Spleen (tissue), 11 donors: ENCODE data around the gene CCRL2. TPM values are rescaled to one million over a fixed set of nuclear protein-coding genes. Genes with fewer than 3 reads are reported as not detected.
A peak's percentile ranks its signal among the peaks of the same experiment; 100 is the strongest.

Source experiments
- DNase-seq: peaks from one replicate; pipeline ENCODE4 v3.0.0-alpha.2; 2020
- H3K27ac ChIP-seq, 8 donors: fragments of 200-600 bp; sonication (generic) in 7 of 8; 1 replicate in 4 of 8; 2 replicates in 4 of 8; pipeline versions ENCODE4 v1.5.0 to v1.8.0; 2016 to 2021; ENCODE audit warnings: inconsistent platforms in 4 of 8, mild to moderate bottlenecking in 4 of 8, moderate library complexity in 1 of 8
- H3K27me3 ChIP-seq, 7 donors: fragments of 200-600 bp; sonication (generic) in 6 of 7; replicated peaks in 1 of 7; 1 replicate in 4 of 7; 2 replicates in 3 of 7; pipeline versions ENCODE4 v1.5.0 to v1.8.0; 2016 to 2021; ENCODE audit warnings: inconsistent platforms in 3 of 7, mild to moderate bottlenecking in 1 of 7
- H3K36me3 ChIP-seq, 6 donors: fragments of 200-600 bp; sonication (generic) in 5 of 6; 1 replicate in 4 of 6; 2 replicates in 2 of 6; pipeline versions ENCODE4 v1.5.0 to v1.8.0; 2016 to 2021; ENCODE audit warnings: inconsistent platforms in 2 of 6
- H3K4me1 ChIP-seq, 6 donors: fragments of 200-600 bp; sonication (generic) in 5 of 6; 1 replicate in 3 of 6; 2 replicates in 3 of 6; pipeline versions ENCODE4 v1.5.0 to v1.8.0; 2016 to 2021; ENCODE audit warnings: inconsistent platforms in 3 of 6
- H3K4me3 ChIP-seq, 8 donors: fragments of 200-600 bp; sonication (generic) in 7 of 8; 1 replicate in 4 of 8; 2 replicates in 4 of 8; pipeline versions ENCODE4 v1.5.0 to v1.8.0; 2016 to 2021; ENCODE audit warnings: inconsistent platforms in 4 of 8, mild to moderate bottlenecking in 4 of 8, moderate library complexity in 2 of 8
- H3K9me3 ChIP-seq, 8 donors: fragments of 200-600 bp; sonication (generic) in 7 of 8; 1 replicate in 4 of 8; 2 replicates in 4 of 8; pipeline versions ENCODE4 v1.5.0 to v1.8.0; 2016 to 2021; ENCODE audit warnings: inconsistent platforms in 4 of 8
- CTCF ChIP-seq, 11 experiments: fragments of 200-600 bp in 7 of 11; fragments of 450-650 bp in 4 of 11; sonication (generic) in 4 of 11; IDR thresholded peaks in 8 of 11; conservative IDR thresholded peaks in 3 of 11; 1 replicate in 7 of 11; 2 replicates in 4 of 11; pipeline versions ENCODE4 v1.4.0 to v1.8.0; 2016 to 2021; ENCODE audit warnings: antibody characterized with exemption in 11 of 11, inconsistent platforms in 4 of 11, mild to moderate bottlenecking in 1 of 11
- POLR2A ChIP-seq, 3 donors: fragments of 450-650 bp; IDR thresholded peaks; one replicate each; pipeline ENCODE4 v1.5.1; 2017; ENCODE audit warnings: antibody characterized with exemption in 3 of 3, mild to moderate bottlenecking in 1 of 3
- POLR2AphosphoS5 ChIP-seq, 3 donors: sonication (generic); formaldehyde crosslinking; IDR thresholded peaks; one replicate each; pipeline ENCODE4 v1.5.1; 2017; ENCODE audit warnings: antibody characterized with exemption in 3 of 3
- WGBS, 5 donors: extraction: QIAGEN DNeasy Blood & Tissue Kit in 3 of 5; methylation state at CpG; one replicate each; pipeline versions ENCODE4 v1.1.5 to v1.1.7; 2013 to 2018; 5-methylcytosine and 5-hydroxymethylcytosine counted together
- intact Hi-C: fragments of 100-400 bp; cut with DNase I; formaldehyde crosslinking; loops from one replicate; pipeline ENCODE4 v1.15.0; 2023; ENCODE audit warnings: low total_unique reads
- polyA plus RNA-seq, 3 donors: library from polyadenylated mRNA; stranded (reverse); fragments of 200-250 nt; gene quantifications; one replicate each; pipeline ENCODE4 v1.2.1, GENCODE V29; 2013
- total RNA-seq, 7 donors: library from RNA; depleted of rRNA in 3 of 7; stranded (reverse); fragments of >200 nt in 3 of 7; fragmentation: NEBNext Ultra II Directional in 4 of 7; extraction: Animal tissue kit (Norgen Biotek cat#: 25700) in 4 of 7; gene quantifications; one replicate each; pipeline versions ENCODE4 v1.1.0 to v1.2.1, GENCODE V29; 2016 to 2021
- donor health status: healthy with polysubstance abuse.
- donor health status: DM: no; HTN: no; CAD: no; lungs with moderate emphysema.
- donor health status: DM: no; HTN: no; CAD: no.
- donor health status: Bipolar disorder and iron deficiency.
- donor health status: healthy.
- donor health status: DM: no; HTN: no; CAD: no.
- donor health status: DM: yes; HTN: yes; CAD: no.

The CCRL2 gene
- total and polyA plus RNA-seq, 10 donors: 4.8 to 21.7 (median 13.3) TPM

GRCh38 chr3:46449755-46450552 is 42.9 kb downstream of the CCRL2 start:
- Histone ChIP-seq H3K4me1 (peaks cover 0 to 14% (median 3%) of the 10 kb centered on the region in 6 donors), H3K9me3 (no peaks in the 10 kb centered on the region), H3K27me3 (peaks cover 0 to 5% (median 0%) of the 10 kb centered on the region in 7 donors), H3K27ac (no peak overlapping the region), H3K36me3 (peaks cover 0 to 99% (median 7%) of the 10 kb centered on the region in 6 donors), H3K4me3 (no peak overlapping the region)
- 68 to 77% (median 73%) methylated on average over 14 of the region's 14 CpGs for WGBS, 5 donors
- TF ChIP-seq CTCF (IDR thresholded peaks at IDR 0.05 in 8 of 11, conservative IDR thresholded peaks at IDR 0.05 in 3 of 11): peak in 8 of 11 experiments; percentile 14 to 65 (median 52)
- TF ChIP-seq POLR2A (IDR thresholded peaks at IDR 0.05): no peak
- no peak for DNase-seq
- intact Hi-C loops: no loop called here

- TF ChIP-seq CTCF (IDR thresholded peaks at IDR 0.05 in 8 of 11, conservative IDR thresholded peaks at IDR 0.05 in 3 of 11) (no peak), POLR2A (IDR thresholded peaks at IDR 0.05) (no peak), POLR2AphosphoS5 (IDR thresholded peaks at IDR 0.05) (no peak)
- H3K4me1 ChIP-seq: peaks cover 0 to 4% (median 1%) of the 10 kb centered on the region in 6 donors
- H3K27ac ChIP-seq: no peak overlapping the region
- H3K9me3 ChIP-seq: no peaks in the 10 kb centered on the region
- intact Hi-C loops: no loop called here
- H3K27me3 ChIP-seq: peaks cover 0 to 5% (median 0%) of the 10 kb centered on the region in 7 donors
- H3K4me3 ChIP-seq: no peak overlapping the region
- DNase-seq: no peak
- peaks cover 0 to 99% (median 4%) of the 10 kb centered on the region in 6 donors for H3K36me3 ChIP-seq
- WGBS, 5 donors: 69 to 83% (median 70%) methylated on average over 6 to 7 of the region's 7 CpGs
Observed at GRCh38 chr3:46453526-46454208, 46.6 kb downstream of the CCRL2 start.

- H3K27me3 ChIP-seq: peaks cover 0 to 5% (median 0%) of the 10 kb centered on the region in 7 donors
- peaks cover 0 to 99% (median 0%) of the 10 kb centered on the region in 6 donors for H3K36me3 ChIP-seq
- DNase-seq: no peak
- no peaks in the 10 kb centered on the region for H3K9me3 ChIP-seq
- intact Hi-C loops: no loop called here
- 55 to 69% (median 63%) methylated on average over 3 of the region's 3 CpGs for WGBS, 5 donors
- H3K4me1 ChIP-seq: peaks cover 0 to 3% (median under 1%) of the 10 kb centered on the region in 6 donors
- H3K4me3 ChIP-seq: no peak overlapping the region
- no peak overlapping the region for H3K27ac ChIP-seq
- TF ChIP-seq POLR2AphosphoS5 (IDR thresholded peaks at IDR 0.05) (no peak), POLR2A (IDR thresholded peaks at IDR 0.05) (no peak), CTCF (IDR thresholded peaks at IDR 0.05 in 8 of 11, conservative IDR thresholded peaks at IDR 0.05 in 3 of 11) (no peak)
Observed at GRCh38 chr3:46454209-46454595, 47.1 kb downstream of the CCRL2 start.

- H3K4me1 ChIP-seq: peaks cover 0 to 5% (median 1%) of the 10 kb centered on the region in 6 donors
- peaks cover 0 to 5% (median 0%) of the 10 kb centered on the region in 7 donors for H3K27me3 ChIP-seq
- TF ChIP-seq CTCF (IDR thresholded peaks at IDR 0.05 in 8 of 11, conservative IDR thresholded peaks at IDR 0.05 in 3 of 11) (no peak), POLR2AphosphoS5 (IDR thresholded peaks at IDR 0.05) (no peak), POLR2A (IDR thresholded peaks at IDR 0.05) (no peak)
- no peak for DNase-seq
- peak overlapping the region in 1 of 8 donors; percentile 6 for H3K27ac ChIP-seq
- no peaks in the 10 kb centered on the region for H3K9me3 ChIP-seq
- no peak overlapping the region for H3K4me3 ChIP-seq
- 79 to 92% (median 82%) methylated on average over 7 of the region's 7 CpGs for WGBS, 5 donors
- intact Hi-C loops: no loop called here
- H3K36me3 ChIP-seq: peaks cover 0 to 99% (median 0%) of the 10 kb centered on the region in 6 donors
Observed at GRCh38 chr3:46454606-46455005, 47.5 kb downstream of the CCRL2 start.
